GM12878 (cell line): ENCODE data around the gene KIRREL3. TPM values are rescaled to one million over a fixed set of nuclear protein-coding genes. Genes with fewer than 3 reads are reported as not detected.

ENCODE experiments used
- ATAC-seq: fragments of 200-7000 bp; cut with Tn5 transposase; 3 replicates; pipeline ENCODE4 v1.9.1; 2020; ENCODE audit warnings: mild to moderate bottlenecking, moderate library complexity
- BruUV-seq: library from RNA; stranded (reverse); fragments of 400-500 nt; replicated peaks from 2 replicates; lab custom pipeline; 2021; lab: Mats Ljungman, UMichigan
- CTCF ChIA-PET: fragments of 300-600 bp; sonication (Branson Sonifier 250); formaldehyde crosslinking; extraction: SDS; loops from one replicate; lab custom pipeline; 2021; ENCODE audit warnings: inconsistent platforms; lab: Yijun Ruan, JAX
- POLR2A ChIA-PET: fragments of 350-600 bp; formaldehyde crosslinking; extraction: SDS; loops from one replicate; lab custom pipeline; 2021; ENCODE audit warnings: inconsistent platforms; lab: Charles Lee
- RAD21 ChIA-PET: fragments of 300-600 bp; sonication (Branson Sonifier 250); formaldehyde crosslinking; loops from one replicate; lab custom pipeline; 2023; ENCODE audit warnings: antibody characterized with exemption; ENCODE audit not compliant: unreplicated experiment; lab: Charles Lee
- SMC1A ChIA-PET: fragments of 300-600 bp; sonication (Branson Sonifier 250); formaldehyde crosslinking; loops from one replicate; lab custom pipeline; 2023; ENCODE audit not compliant: unreplicated experiment, uncharacterized antibody; lab: Charles Lee
- DNase-seq: peaks from one replicate; pipeline ENCODE4 v3.0.0-alpha.2; 2011; ENCODE audit warnings: low read depth, low spot score
- FAIRE-seq: peaks from 3 replicates; lab custom pipeline; 2011; peaks lifted over from hg19 to GRCh38; lab: Jason Lieb, UNC
- H2AFZ ChIP-seq: 2 replicates; pipeline ENCODE4 v1.6.0; 2011; ENCODE audit warnings: low read depth, low read length, control low read depth; ENCODE audit not compliant: control insufficient read depth
- H3K27ac ChIP-seq: 2 replicates; pipeline ENCODE4 v1.5.1; 2011; ENCODE audit warnings: control low read depth; ENCODE audit not compliant: control insufficient read depth, insufficient read depth
- H3K27me3 ChIP-seq, 2 experiments: replicated peaks in 1 of 2; 2 replicates each; pipeline versions ENCODE4 v1.6.0 to v1.6.1; 2011; ENCODE audit warnings: low read length in 1 of 2; ENCODE audit not compliant: control insufficient read depth in 2 of 2, insufficient read depth in 2 of 2
- H3K36me3 ChIP-seq, 2 experiments: 2 replicates each; pipeline ENCODE4 v1.5.1; 2011; ENCODE audit warnings: low read length in 1 of 2; ENCODE audit not compliant: control insufficient read depth in 2 of 2, insufficient read depth in 2 of 2
- H3K4me1 ChIP-seq: 2 replicates; pipeline ENCODE4 v1.6.1; 2011; ENCODE audit warnings: mild to moderate bottlenecking, low read length, moderate library complexity, mixed read lengths; ENCODE audit not compliant: control insufficient read depth, insufficient read depth
- H3K4me2 ChIP-seq: 2 replicates; pipeline ENCODE4 v1.6.0; 2011; ENCODE audit warnings: control low read depth; ENCODE audit not compliant: control insufficient read depth, insufficient read depth
- H3K4me3 ChIP-seq: fragments of 200-600 bp; sonication (generic); 2 replicates; pipeline ENCODE4 v1.5.1; 2016
- H3K79me2 ChIP-seq: 2 replicates; pipeline ENCODE4 v1.6.0; 2011; ENCODE audit warnings: low read length; ENCODE audit not compliant: control insufficient read depth, insufficient read depth
- H3K9ac ChIP-seq: 2 replicates; pipeline ENCODE4 v1.8.0; 2011; ENCODE audit warnings: low read length, control low read depth, mixed read lengths; ENCODE audit not compliant: control insufficient read depth, insufficient read depth
- H3K9me3 ChIP-seq: replicated peaks from 3 replicates; pipeline ENCODE4 v1.5.1; 2011; ENCODE audit warnings: mild to moderate bottlenecking, low read length; ENCODE audit not compliant: control insufficient read depth, insufficient read depth
- H4K20me1 ChIP-seq: 2 replicates; pipeline ENCODE4 v1.6.0; 2011; ENCODE audit not compliant: control insufficient read depth, insufficient read depth
- BRCA1 ChIP-seq: IDR thresholded peaks from 2 replicates; pipeline ENCODE4 v1.6.1; 2011; ENCODE audit warnings: low read depth, low read length, improper control_type of control experiment
- CEBPB ChIP-seq, 2 experiments: fragments of 150-350 bp in 1 of 2; IDR thresholded peaks; 2 replicates each; pipeline ENCODE4 v1.6.1; 2012 to 2014; ENCODE audit warnings: low read depth in 2 of 2, low read length in 2 of 2, borderline replicate concordance in 1 of 2, inconsistent platforms in 1 of 2
- CHD4 ChIP-seq: fragments of 200-600 bp; sonication (generic); IDR thresholded peaks from 2 replicates; pipeline ENCODE4 v1.6.1; 2016; ENCODE audit warnings: mild to moderate bottlenecking
- CREB1 ChIP-seq: IDR thresholded peaks from 2 replicates; pipeline ENCODE4 v1.6.1; 2012; ENCODE audit warnings: low read depth, mild to moderate bottlenecking, inconsistent platforms
- FOXK2 ChIP-seq: fragments of 450-650 bp; IDR thresholded peaks from 2 replicates; pipeline ENCODE4 v1.6.1; 2017; ENCODE audit warnings: mild to moderate bottlenecking, moderate library complexity
- HCFC1 ChIP-seq: fragments of 150-350 bp; IDR thresholded peaks from 2 replicates; pipeline ENCODE4 v1.6.1; 2014; ENCODE audit warnings: low read length
- IKZF2 ChIP-seq, 2 experiments: fragments of 450-650 bp; IDR thresholded peaks; 2 replicates each; pipeline ENCODE4 v1.6.1; 2017; ENCODE audit warnings: mild to moderate bottlenecking in 2 of 2, moderate library complexity in 2 of 2
- PAX5 ChIP-seq: IDR thresholded peaks from 2 replicates; pipeline ENCODE4 v1.6.1; 2011; ENCODE audit warnings: low read depth, low read length, borderline replicate concordance
- RAD21 ChIP-seq: IDR thresholded peaks from 2 replicates; pipeline ENCODE4 v1.6.1; 2011; ENCODE audit warnings: mild to moderate bottlenecking, low read depth, low read length, moderate library complexity; ENCODE audit not compliant: insufficient read depth
- SIN3A ChIP-seq: IDR thresholded peaks from 2 replicates; pipeline ENCODE4 v1.6.1; 2012; ENCODE audit warnings: low read depth, low read length, improper control_type of control experiment
- SRF ChIP-seq, 2 experiments: IDR thresholded peaks; 2 replicates each; pipeline ENCODE4 v1.6.1; 2011; ENCODE audit warnings: low read depth in 2 of 2, low read length in 2 of 2, mild to moderate bottlenecking in 1 of 2, moderate library complexity in 1 of 2
- STAT1 ChIP-seq: fragments of 450-650 bp; conservative IDR thresholded peaks from 2 replicates; pipeline ENCODE4 v1.6.1; 2014; ENCODE audit warnings: antibody characterized with exemption, mild to moderate bottlenecking
- TCF12 ChIP-seq: IDR thresholded peaks from 2 replicates; pipeline ENCODE4 v1.6.1; 2011; ENCODE audit warnings: low read depth, mild to moderate bottlenecking, low read length
- YY1 ChIP-seq: IDR thresholded peaks from 2 replicates; pipeline ENCODE4 v1.6.1; 2011; ENCODE audit warnings: low read depth, mild to moderate bottlenecking, low read length
- ZNF622 ChIP-seq: fragments of 450-650 bp; IDR thresholded peaks from 2 replicates; pipeline ENCODE4 v1.6.1; 2017; ENCODE audit warnings: mild to moderate bottlenecking, inconsistent platforms
- WGBS: methylation state at CpG from one replicate; pipeline ENCODE4 v1.1.6; 2016; ENCODE audit warnings: low lambda C conversion rate; ENCODE audit not compliant: insufficient replicate concordance, insufficient coverage; ENCODE audit errors: missing lambda C conversion rate; 5-methylcytosine and 5-hydroxymethylcytosine counted together
- in situ Hi-C: fragments of 300-500 bp; cut with MboI; formaldehyde crosslinking; loops from 9 replicates; pipeline ENCODE4 v1.14.3; 2018; ENCODE audit warnings: mixed read lengths
- intact Hi-C: fragments of 100-400 bp; cut with micrococcal nuclease; formaldehyde crosslinking; loops from one replicate; pipeline ENCODE4 v1.14.2; 2022; ENCODE audit not compliant: unreplicated experiment
- polyA plus RNA-seq, 11 experiments: library from polyadenylated mRNA; depleted of rRNA in 4 of 11; unstranded in 6 of 11; stranded (reverse) in 5 of 11; fragments of >200 nt; fragmentation: Nextera tagmentation in 4 of 11; fragmentation: Illumina TruSeq in 1 of 11; extraction: Ambion mirVana in 4 of 11; extraction: Trizol in 1 of 11; gene quantifications; 1 replicate in 1 of 11; 2 replicates in 10 of 11; pipeline versions ENCODE4 v1.2.1 to v1.2.3, GENCODE V29; 2011 to 2016; ENCODE audit warnings: inconsistent platforms in 2 of 11, missing spikeins in 2 of 11, low read depth in 1 of 11
- total RNA-seq, 4 experiments: library from RNA; depleted of rRNA in 3 of 4; stranded (reverse); fragments of >200 nt in 3 of 4; fragmentation: Illumina TruSeq in 1 of 4; extraction: Trizol in 1 of 4; gene quantifications; 2 replicates each; pipeline versions ENCODE4 v1.2.1 to v1.2.3, GENCODE V29; 2013 to 2021
- TF ChIP-seq, protein P1 (sequence below): fragments of 450-650 bp; IDR thresholded peaks from 2 replicates; pipeline ENCODE4 v1.6.1; 2017; ENCODE audit warnings: mild to moderate bottlenecking, moderate library complexity
- TF ChIP-seq, protein P2 (sequence below): fragments of 450-650 bp; formaldehyde crosslinking; IDR thresholded peaks from 2 replicates; pipeline ENCODE4 v1.4.0; 2022; ENCODE audit warnings: mild to moderate bottlenecking, moderate library complexity

The KIRREL3 gene
- total and polyA plus RNA-seq, 10 of the 15 experiments (the other 5 are each of a cell fraction or from before 2014, with no cell fraction given), result under 0.01 TPM; not detected in 9

DNA sequence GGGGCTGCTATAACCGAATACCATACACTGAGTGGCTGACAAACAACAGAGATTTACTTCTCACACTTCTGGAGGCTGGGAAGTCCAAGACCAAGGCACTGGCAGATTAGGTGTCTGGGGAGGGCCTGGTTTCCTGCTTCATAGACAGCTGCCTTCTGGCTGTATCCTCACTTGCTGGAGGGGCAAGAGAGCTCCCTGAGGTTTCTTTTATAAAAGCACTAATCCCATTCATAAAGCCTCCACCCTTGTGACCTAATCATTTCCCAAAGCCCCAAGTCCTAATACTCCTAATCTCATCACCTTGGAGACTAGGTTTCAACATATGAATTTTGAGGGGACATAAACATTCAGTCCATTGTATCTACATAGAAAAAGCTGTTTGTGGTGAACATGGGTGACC, 131.8 kb downstream of the KIRREL3 start:
- in situ Hi-C loops (no loop called here), intact Hi-C loops (loop anchor here (10.0 kb wide), 1 partner anchor 424 kb away; no protein-coding TSS in a partner anchor)
- Histone ChIP-seq H3K79me2 (no peaks in the 10 kb centered on the region), H4K20me1 (no peaks in the 10 kb centered on the region), H3K27me3 (peaks cover 0 to 4% of the 10 kb centered on the region in 2 experiments; a peak in 2 of 4 replicates), H3K4me3 (no peak overlapping the region), H3K9me3 (no peaks in the 10 kb centered on the region), H3K9ac (no peak overlapping the region), H3K36me3 (no peaks in the 10 kb centered on the region), H2AFZ (no peak overlapping the region), H3K4me1 (no peaks in the 10 kb centered on the region), H3K27ac (no peak overlapping the region)
- DNase-seq (no peak), ATAC-seq (no peak)
- CTCF ChIA-PET, result no interaction called here
- POLR2A ChIA-PET, result no interaction called here
- SMC1A ChIA-PET, result no interaction called here
- RAD21 ChIA-PET, result no interaction called here
- TF ChIP-seq FOXK2 (no peak), CREB1 (no peak), CHD4 (no peak), CEBPB (IDR thresholded peaks at IDR 0.05; ENCODE audit: borderline replicate concordance in 1 of 2, low read depth in 2 of 2, low read length in 2 of 2) (no peak), SIN3A (no peak), SRF (IDR thresholded peaks at IDR 0.05; ENCODE audit: low read depth in 2 of 2, low read length in 2 of 2) (no peak), BRCA1 (no peak), TCF12 (no peak), PAX5 (no peak), ZNF622 (no peak), HCFC1 (no peak), STAT1 (no peak), IKZF2 (IDR thresholded peaks at IDR 0.05) (no peak), RAD21 (no peak), YY1 (no peak)
- TF ChIP-seq, protein P1, sequence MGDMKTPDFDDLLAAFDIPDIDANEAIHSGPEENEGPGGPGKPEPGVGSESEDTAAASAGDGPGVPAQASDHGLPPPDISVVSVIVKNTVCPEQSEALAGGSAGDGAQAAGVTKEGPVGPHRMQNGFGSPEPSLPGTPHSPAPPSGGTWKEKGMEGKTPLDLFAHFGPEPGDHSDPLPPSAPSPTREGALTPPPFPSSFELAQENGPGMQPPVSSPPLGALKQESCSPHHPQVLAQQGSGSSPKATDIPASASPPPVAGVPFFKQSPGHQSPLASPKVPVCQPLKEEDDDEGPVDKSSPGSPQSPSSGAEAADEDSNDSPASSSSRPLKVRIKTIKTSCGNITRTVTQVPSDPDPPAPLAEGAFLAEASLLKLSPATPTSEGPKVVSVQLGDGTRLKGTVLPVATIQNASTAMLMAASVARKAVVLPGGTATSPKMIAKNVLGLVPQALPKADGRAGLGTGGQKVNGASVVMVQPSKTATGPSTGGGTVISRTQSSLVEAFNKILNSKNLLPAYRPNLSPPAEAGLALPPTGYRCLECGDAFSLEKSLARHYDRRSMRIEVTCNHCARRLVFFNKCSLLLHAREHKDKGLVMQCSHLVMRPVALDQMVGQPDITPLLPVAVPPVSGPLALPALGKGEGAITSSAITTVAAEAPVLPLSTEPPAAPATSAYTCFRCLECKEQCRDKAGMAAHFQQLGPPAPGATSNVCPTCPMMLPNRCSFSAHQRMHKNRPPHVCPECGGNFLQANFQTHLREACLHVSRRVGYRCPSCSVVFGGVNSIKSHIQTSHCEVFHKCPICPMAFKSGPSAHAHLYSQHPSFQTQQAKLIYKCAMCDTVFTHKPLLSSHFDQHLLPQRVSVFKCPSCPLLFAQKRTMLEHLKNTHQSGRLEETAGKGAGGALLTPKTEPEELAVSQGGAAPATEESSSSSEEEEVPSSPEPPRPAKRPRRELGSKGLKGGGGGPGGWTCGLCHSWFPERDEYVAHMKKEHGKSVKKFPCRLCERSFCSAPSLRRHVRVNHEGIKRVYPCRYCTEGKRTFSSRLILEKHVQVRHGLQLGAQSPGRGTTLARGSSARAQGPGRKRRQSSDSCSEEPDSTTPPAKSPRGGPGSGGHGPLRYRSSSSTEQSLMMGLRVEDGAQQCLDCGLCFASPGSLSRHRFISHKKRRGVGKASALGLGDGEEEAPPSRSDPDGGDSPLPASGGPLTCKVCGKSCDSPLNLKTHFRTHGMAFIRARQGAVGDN, result no peak
- TF ChIP-seq, protein P2, sequence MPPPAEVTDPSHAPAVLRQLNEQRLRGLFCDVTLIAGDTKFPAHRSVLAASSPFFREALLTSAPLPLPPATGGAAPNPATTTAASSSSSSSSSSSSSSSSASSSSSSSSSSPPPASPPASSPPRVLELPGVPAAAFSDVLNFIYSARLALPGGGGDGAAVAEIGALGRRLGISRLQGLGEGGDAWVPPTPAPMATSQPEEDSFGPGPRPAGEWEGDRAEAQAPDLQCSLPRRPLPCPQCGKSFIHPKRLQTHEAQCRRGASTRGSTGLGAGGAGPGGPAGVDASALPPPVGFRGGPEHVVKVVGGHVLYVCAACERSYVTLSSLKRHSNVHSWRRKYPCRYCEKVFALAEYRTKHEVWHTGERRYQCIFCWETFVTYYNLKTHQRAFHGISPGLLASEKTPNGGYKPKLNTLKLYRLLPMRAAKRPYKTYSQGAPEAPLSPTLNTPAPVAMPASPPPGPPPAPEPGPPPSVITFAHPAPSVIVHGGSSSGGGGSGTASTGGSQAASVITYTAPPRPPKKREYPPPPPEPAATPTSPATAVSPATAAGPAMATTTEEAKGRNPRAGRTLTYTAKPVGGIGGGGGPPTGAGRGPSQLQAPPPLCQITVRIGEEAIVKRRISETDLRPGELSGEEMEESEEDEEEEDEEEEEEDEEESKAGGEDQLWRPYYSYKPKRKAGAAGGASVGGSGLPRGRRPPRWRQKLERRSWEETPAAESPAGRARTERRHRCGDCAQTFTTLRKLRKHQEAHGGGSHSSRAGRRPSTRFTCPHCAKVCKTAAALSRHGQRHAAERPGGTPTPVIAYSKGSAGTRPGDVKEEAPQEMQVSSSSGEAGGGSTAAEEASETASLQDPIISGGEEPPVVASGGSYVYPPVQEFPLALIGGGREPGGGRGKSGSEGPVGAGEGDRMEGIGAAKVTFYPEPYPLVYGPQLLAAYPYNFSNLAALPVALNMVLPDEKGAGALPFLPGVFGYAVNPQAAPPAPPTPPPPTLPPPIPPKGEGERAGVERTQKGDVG, result no peak
- TF ChIP-seq, all 136 proteins: peak for 0
- BruUV-seq, result no TSS peak
- FAIRE-seq, result no peak
- H3K4me2 ChIP-seq, result no peak overlapping the region
- 0% methylated on average over 1 of the region's 1 CpG for WGBS
